HG03442 (cell line): Measurements from ENCODE around the gene CHAC1.
A peak's percentile ranks its signal among the peaks of the same experiment; 100 is the strongest.
"Not testable (repeated sequence)": the region's sequence is repeated elsewhere in the genome, so short reads cannot be mapped to it uniquely, and the experiment has no call there.

Experiments used
- ATAC-seq: cut with Tn5 transposase; IDR thresholded peaks from one replicate; pipeline ENCODE4 v1.9.1; 2021; ENCODE audit warnings: mild to moderate bottlenecking, moderate library complexity; ENCODE audit not compliant: unreplicated experiment

Gene CHAC1

DNA sequence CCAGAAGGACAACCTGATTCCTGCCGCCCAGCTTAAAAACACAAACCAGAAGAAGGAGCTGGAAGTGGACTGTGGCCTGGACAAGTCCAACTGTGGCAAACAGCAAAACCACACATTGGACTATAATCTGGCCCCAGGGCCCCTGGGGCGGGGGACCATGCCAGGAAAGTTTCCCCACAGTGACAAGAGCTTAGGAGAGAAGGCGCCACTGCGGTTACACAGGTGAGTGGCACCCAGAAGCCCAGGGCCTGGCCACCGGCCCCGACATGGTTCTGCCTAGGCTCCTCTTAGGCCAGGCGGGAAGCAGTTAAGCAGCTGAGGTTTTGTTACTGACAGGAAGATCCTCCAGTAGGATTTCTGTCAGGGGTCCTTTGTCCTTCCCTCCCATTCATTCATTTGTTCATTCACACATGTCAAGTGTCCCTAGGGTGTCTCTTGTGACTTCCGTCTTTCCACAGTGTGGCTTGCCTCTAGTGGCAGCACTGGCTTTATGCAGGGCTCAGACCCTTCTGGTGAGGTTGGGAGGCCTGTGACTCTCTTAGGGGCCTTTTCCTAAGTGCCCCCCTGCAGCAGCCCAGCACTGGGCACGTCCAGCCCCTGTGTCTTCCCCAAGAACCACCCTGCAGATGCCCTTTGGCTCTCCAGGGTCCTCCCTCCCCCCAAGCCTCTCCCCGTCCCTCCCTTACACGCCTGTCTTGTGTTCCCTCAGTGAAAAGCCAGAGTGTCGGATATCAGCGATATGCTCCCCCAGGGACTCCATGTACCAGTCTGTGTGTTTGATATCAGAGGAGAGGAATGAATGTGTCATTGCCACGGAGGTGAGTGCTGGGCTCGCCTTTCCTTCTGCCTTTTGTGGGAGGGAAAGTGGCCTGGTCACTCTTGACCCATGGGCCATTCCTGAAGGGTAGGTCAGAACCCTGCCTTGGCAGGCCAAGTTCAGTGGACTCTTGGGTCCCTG, 16.3 kb upstream of the CHAC1 start:
- no peak for ATAC-seq

DNA sequence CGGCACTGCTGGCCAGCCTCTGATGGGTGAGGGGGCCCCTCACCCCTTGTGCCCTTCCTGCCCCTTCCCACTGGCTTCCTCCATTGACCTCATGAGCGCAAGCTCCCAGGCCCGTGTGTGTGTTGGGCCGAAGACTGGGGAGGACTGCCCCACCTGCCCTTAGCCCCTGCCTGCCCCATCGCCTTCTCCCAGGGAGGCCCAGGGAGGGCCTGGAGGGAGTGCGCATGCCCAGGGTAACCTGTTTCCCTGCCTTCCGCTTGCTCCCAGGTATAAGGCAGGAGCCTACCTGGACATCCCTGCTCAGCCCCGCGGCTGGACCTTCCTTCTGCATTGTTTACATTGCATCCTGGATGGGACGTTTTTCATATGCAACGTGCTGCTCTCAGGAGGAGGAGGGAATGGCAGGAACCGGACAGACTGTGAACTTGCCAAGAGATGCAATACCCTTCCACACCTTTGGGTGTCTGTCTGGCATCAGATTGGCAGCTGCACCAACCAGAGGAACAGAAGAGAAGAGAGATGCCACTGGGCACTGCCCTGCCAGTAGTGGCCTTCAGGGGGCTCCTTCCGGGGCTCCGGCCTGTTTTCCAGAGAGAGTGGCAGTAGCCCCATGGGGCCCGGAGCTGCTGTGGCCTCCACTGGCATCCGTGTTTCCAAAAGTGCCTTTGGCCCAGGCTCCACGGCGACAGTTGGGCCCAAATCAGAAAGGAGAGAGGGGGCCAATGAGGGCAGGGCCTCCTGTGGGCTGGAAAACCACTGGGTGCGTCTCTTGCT, 15.3 kb upstream of the CHAC1 start:
- no peak for ATAC-seq

DNA sequence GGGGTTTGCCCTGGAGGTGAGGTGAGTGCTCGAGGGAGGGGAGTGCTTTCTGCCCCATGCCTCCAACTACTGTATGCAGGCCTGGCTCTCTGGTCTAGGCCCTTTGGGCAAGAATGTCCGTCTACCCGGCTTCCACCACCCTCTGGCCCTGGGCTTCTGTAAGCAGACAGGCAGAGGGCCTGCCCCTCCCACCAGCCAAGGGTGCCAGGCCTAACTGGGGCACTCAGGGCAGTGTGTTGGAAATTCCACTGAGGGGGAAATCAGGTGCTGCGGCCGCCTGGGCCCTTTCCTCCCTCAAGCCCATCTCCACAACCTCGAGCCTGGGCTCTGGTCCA, 14.8 kb upstream of the CHAC1 start:
- ATAC-seq = no peak

DNA sequence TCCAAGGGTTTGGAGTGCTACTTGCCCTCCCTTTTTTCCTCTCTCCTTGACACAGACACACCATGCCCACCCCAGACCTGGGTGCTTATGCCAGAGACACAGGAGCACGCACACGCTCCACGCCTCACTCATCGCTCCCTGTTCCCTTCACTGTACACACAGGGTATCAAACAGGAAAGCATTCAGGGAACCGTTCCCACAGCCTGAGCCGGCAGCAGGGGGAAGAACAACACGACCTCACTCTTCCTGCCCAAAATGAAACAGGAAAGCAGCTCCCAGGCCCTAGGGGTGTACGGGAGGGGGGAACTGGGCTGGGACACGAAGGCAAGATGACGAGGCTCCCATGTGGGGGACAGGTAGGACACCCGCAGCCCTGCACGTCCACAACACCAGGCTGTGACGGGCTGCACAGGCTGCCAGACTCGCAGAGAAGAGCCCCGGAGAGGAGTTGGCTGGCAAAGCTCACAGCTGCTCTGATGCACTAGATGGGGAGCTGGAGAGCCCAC, 12.9 kb upstream of the CHAC1 start:
- ATAC-seq = no peak

DNA sequence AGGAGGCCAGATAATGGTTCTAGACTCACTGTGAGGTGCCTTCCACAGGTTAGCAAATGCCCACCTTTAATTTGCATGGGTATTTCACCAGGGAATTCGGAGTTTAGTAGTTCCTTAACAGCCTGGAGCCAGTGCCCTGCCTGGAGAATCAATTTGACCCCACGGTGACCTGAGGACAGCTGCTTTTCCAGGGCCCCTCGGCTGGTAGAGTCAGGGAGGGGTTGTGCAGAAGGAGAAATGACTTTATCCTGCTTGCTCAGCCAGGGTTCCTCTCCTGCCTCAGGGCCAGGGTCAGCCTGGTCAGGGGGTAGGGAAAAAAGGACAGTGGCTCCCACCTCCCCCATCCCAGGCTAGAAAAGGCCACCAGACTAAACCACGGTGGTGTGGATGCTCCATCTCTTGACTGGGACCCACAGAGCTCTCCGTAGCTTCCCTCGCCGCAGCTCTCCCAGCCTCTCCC, 12.2 kb upstream of the CHAC1 start:
- ATAC-seq = no peak

DNA sequence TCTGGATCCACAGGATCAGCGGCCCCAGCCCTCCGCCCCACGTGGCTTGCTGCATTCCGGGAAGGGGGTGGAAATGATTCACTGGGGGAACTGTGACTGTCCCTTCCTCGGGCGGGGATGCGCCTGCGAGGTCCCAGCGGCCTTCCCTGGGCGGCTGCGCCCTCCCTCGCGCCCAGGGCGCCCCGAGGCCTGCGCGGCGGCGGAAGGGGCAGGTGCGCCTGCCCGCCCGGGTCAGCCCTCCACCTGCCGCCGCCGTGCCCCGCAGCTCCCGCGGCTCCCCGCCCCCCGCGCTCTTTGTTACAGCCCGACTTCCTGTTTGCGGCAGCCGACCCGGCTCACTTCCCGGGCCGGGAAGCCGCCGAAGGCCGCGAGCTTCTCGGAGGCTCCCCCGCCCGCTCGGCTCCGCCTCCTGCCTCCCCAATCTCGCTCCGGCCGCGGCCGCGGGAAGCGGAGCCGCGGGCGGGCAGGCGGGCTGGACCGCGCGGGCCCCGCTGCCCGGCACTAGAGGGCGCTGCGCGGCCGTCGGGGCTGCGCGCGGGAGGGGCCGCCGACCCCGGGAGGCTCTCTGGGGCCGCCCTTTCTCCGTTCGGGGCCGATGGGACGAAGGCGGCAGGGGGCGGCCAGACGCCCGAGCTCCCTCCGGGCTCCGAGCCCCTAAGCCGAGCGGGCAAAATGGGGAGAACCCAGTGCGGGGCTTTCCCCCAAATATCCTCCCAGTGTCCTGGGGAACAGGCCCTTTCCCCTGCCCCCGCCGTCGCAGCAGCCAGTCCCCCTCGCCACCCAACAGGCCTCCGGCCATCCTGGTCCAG, 11.5 kb upstream of the CHAC1 start:
- ATAC-seq = peak; percentile 69

DNA sequence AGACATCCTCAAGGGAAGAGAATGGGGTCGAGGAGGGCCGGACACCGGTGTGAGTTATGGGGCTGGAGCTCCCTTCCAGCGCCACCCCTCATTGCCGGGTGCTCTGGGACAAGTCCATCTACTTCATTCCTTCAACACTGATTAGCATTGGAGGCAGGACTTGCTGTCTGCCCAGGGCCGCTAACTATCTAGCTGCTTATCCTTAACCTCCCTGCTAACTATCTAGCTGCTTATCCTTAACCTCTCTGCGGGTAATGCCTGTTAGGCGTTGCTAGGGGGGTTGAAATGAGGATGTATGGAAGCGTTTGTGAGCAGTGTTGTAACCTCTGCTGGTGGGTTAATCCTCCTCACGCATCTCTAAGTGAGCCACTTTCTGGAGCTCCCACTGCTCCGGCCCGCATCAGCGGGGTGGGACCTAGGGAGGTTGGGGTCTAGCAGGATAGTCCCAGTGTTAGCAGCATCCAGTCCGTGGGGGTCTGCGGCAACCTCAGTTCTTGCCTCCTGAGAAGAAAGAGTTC, 10.9 kb upstream of the CHAC1 start:
- ATAC-seq = no peak

DNA sequence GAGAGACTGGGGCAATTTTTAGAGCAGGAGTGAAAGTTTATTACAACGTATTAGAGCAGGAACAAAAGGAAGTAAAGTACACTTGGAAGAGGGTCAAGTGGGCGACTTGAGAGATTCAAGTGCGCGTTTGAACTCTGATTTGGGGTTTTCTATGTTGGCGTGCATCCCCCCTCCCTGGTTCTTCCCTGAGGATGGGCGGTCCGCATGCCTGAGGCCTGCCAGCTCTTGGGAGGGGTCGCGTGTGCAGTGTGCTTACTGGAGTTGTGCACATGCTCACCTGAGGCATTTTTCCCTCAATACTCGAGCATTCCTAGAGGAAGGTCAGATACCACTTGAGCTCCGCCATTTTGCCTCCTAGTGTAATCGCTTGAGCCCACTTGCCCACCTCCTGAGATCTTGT, 10.4 kb upstream of the CHAC1 start:
- no peak for ATAC-seq

DNA sequence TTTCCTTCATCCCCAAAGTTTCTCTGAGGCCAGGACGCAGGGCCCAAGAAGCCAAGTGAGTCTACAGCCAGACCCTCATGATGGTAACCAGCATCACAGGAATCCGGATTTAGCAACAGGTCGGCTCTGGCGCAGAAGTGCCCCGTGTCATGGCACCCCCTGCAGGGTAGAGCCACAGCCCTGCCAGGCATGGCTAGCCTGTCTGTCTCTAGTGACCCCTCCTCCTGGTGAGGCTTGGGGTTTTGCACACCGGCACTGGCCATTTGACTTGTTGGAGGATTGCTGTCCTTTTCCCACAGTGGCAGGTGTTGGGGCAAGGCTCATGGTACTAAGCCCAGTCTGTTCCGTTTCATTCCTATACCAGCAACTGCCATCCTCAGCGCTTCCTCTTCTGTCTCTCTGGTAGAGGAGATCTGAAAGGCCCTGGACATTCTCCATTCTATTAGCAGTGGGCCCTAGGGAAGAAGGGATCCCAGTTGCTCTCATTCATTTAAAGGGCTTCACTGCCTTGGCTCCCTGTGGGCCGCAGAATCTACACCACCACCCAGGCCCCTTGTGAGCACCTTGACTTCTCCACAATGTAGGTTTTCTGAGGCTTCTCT, 9.4 kb upstream of the CHAC1 start:
- no peak for ATAC-seq

DNA sequence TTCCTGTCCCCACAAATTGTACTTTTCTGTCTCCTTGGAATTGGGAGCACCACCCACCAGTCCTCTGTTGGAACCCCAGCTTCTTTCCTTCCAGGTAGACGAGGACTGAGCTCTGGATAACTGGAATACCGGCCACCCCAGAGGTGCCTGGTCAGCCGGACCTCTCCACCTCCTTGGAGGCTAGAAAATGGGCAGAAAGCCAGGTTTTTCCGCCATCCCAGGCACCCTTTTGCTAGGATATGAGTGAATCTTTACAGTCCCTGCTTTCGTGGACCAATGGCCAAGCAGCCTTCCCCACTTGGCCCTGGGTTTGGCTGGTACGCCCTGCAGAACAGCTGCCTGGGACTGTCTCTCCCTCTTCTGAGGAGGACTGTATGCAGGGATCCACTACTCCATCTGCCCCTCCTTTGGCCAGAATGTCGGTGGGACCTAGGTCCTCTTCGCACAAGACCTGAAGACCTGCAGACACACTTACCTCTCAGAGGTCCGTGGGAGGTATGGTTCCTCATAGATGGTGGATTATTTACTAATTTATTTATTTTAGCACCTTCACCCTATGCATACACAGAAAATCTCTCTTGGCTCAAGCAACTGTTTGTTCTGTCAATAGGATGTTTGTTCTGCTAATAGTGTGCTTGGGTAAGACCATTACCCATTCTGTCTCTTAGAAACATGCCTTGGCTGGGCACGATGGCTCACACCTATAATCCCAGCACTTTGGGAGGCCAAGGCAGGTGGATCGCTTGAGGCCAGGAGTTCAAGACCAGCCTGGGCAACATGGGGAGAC, 8.6 kb upstream of the CHAC1 start:
- ATAC-seq = no peak

DNA sequence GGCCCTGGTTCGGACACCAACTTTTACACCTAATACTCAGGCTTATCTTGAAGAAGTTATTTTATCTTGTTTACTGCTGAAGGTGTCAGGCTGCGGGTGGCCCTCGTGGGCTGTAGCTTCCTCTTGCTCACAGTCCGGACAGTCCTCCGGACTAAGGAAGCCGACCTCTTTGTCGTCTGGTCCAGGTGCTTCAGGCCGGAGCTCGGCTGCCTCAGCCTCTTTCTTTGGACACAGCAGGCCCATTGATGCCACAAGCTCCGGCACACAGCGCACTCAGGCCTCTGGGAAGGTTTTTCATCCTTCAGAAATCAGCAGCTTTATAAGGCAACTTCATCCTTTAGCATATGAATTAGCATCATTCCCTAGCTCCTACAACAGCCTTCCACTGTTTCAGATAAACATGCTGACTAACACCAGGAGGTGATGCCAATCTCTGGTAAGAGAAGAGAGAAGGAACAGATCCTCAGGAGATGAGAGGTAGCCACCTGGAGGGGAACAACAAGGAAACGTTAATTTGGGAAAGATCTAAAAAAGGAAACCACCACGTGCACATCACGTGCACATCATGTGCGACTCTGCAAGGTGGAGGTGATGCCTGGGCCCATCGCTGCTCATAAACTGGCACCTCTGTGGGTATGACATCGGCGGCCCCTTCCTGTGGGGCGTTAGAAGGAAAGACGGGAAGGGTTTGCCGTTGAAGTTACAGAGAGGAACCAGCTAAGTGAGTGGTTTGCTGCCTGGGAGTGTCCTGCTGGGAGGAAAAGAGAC, 4.4 kb upstream of the CHAC1 start:
- no peak for ATAC-seq

DNA sequence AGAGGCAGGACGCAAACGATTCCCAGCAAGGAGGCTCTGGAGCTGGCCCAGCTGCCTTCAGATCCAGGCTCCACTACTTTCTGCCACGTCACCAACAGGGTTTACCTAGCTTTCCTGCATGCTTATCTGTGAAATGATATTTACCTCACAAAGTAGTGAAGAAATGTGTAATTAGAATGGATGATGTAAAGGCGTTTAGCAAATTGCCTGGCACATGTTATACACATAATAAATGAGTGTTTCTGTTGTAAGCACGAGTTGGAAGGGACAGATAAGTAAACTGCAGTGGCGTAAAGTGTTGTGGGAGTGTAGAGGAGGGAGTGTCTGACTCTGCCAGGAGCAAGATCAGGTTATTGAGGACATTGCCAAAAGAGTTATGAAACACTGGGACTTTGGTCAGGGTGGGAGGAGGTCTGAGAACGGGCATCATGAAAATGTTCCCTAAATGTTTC, 3.5 kb upstream of the CHAC1 start:
- ATAC-seq = no peak

DNA sequence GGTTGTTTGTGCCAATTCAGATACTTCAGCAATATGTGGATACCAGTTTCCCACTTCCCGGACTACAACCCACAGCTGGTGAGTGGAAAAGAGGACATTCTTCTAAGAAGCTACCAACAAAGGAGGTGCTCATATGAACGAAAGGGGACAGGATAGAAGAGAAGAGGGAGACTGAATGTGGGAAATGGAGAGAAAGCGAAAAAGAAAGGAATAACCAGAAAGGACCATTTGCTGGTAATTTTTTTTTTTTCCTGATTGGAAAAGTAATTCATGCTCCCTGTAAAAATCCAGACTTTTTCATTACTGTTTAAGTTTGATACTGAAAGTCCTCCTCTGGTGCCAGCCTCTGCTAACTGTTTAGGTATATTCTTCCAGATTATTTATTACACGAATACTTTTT, 1.5 kb upstream of the CHAC1 start:
- ATAC-seq = no peak

DNA sequence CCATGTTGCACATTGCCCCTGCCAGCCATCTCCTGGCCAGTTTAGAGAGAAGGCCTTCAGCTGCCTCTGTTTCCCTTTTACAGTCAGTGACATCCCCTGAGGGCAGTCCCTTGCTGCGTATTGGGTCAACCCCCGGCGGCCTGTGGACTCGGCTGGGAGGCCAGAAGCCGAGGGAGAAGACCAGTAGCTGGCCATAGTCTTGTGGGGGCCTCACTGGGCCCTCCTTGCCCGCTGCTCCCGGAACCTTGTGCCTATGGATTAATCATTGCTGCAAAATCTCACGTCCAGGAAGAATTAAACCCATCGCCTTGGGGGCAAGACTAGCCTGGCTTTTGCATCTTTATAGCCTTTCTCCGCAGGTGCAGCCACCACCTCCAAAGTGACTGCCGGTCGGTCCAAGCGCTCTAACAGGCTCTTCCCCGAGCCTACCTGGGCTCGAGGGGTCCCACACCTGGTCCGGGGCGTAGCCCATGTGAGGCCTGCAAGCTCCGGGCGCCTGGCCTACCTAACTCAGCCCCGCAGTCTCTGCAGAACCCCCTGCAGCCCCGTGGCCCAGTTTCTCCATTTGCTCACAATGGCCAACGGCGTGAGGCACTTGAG, 870 bp upstream of the CHAC1 start:
- no peak for ATAC-seq

DNA sequence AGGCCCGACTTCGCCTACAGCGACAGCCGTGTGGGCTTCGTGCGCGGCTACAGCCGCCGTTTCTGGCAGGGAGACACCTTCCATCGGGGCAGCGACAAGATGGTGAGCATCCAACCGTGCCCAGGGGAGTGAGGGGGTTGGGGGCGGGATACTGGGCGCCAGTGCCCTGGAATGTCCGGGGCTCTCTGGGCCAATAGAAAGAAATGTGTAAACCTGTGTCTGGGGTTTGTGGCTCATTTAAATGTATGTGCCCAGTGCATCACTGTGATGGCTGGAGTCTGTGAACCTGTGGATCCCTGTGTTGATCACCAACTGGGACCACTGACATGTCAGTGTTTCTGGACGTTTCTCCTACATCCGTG, 423 bp downstream of the CHAC1 start:
- no peak for ATAC-seq

DNA sequence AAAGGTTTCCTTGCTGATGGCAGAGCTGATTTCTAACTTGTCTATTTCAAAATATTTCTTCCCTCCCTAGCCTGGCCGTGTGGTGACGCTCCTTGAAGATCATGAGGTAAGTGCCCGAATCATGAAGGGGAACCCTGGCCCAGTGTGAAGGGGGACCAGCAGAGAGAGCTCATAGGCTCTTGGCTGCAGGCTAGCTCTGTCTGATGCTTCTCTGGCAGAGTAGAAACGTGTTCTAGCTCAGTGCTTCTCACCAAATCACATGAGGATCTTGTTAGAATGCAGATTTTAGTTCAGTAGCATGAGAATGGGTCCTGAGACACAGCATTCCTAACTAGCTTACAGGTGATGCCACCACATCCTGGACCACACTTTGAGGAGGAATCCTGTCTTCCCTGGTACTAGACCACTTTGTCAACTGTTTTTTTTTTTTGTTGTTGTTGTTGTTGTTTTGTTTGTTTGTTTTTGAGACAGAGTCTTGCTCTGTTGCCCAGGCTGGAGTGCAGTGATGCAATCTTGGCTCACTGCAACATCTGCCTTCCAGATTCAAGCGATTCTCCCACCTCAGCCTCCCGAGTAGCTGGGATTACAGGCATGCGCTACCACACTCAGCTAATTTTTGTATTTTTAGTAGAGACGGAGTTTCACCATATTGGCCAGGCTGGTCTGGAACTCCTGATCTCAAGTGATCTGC, 1.0 kb downstream of the CHAC1 start:
- not testable (repeated sequence) for ATAC-seq

DNA sequence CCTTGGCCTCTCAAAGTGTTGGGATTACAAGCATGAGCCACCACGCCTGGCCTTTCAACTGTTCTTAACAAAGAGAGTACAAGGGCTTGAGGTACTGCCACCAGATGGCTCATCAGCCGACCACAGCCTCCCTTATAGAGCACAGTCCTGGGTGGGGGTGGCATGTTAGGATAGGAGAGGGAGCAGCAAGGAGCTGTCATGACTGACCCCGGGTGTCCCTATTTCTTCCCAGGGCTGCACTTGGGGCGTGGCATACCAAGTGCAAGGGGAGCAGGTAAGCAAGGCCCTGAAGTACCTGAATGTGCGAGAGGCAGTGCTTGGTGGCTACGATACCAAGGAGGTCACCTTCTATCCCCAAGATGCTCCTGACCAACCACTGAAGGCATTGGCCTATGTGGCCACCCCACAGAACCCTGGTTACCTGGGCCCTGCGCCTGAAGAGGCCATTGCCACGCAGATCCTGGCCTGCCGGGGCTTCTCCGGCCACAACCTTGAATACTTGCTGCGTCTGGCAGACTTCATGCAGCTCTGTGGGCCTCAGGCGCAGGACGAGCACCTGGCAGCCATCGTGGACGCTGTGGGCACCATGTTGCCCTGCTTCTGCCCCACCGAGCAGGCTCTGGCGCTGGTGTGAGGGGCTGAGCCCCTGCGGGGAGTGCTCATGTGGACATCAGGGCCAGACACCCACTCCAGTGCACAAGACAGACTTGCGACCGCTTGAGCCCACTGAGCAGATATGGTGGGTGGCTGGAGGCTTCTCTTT, 2.1 kb downstream of the CHAC1 start:
- ATAC-seq = no peak
